Measurements from ENCODE around the gene RTN4R. TPM values are rescaled to one million over a fixed set of nuclear protein-coding genes. Genes with fewer than 3 reads are reported as not detected.

The RTN4R gene
- total and polyA plus RNA-seq, 9 of the 15 experiments (the other 6 are each of a cell fraction or from before 2014, with no cell fraction given), result 0.04 to 2.8 (median 1.4) TPM; not detected in 3

GRCh38 chr22:20284471-20285086 lies 16.5 kb upstream of the RTN4R start (continued):
- TF ChIP-seq ZNF324 (CRISPR knock-in tag; IDR thresholded peaks at IDR 0.05) (no peak), LEF1 (IDR thresholded peaks at IDR 0.05) (no peak), HOXB6 (CRISPR knock-in tag; IDR thresholded peaks at IDR 0.05; ENCODE audit: borderline replicate concordance) (no peak), DDX20 (tag; IDR thresholded peaks at IDR 0.05; ENCODE audit: low read depth) (no peak), BRF2 (IDR thresholded peaks at IDR 0.05; ENCODE audit: borderline replicate concordance, insufficient read depth, insufficient read length) (no peak), SFPQ (IDR thresholded peaks at IDR 0.05; ENCODE audit: low read depth, low read length) (no peak), CREB1 (IDR thresholded peaks at IDR 0.05) (no peak), CREB1 (CRISPR knock-in tag; IDR thresholded peaks at IDR 0.05) (peak; percentile 36; the same call in 1 of the 2 replicates), RUNX1 (IDR thresholded peaks at IDR 0.05; ENCODE audit: low read depth) (no peak), ZNF217 (CRISPR knock-in tag; IDR thresholded peaks at IDR 0.05) (no peak), FOS (IDR thresholded peaks at IDR 0.05; ENCODE audit: extremely low read depth, insufficient read length) (no peak), PHB2 (IDR thresholded peaks at IDR 0.05; ENCODE audit: low read depth) (no peak), ZNF12 (CRISPR knock-in tag; IDR thresholded peaks at IDR 0.05) (0 out of 2 replicates have a peak, but pooled peaks have one; percentile 13), RERE (CRISPR knock-in tag; IDR thresholded peaks at IDR 0.05; ENCODE audit: borderline replicate concordance) (0 out of 2 replicates have a peak, but pooled peaks have one; percentile 77), ZNF655 (CRISPR knock-in tag; IDR thresholded peaks at IDR 0.05) (no peak), ZFP1 (CRISPR knock-in tag; IDR thresholded peaks at IDR 0.05) (no peak), ATF4 (CRISPR knock-in tag; IDR thresholded peaks at IDR 0.05) (no peak), WHSC1 (IDR thresholded peaks at IDR 0.05; ENCODE audit: low read length) (no peak), GATAD2A (IDR thresholded peaks at IDR 0.05) (no peak)

Data from K562 (cell line).